Stimulated activated CD8-positive, alpha-beta memory T cell treated with anti-CD3 and anti-CD28 coated beads, Interleukin-15, amount 100 ng/mL, for 24 hours (primary cell): Measurements from ENCODE around the gene CROCC2.

Experiments used
- DNase-seq: peaks from one replicate; pipeline ENCODE4 v3.0.0-alpha.2; 2020; ENCODE audit warnings: low read depth

Gene CROCC2

DNA sequence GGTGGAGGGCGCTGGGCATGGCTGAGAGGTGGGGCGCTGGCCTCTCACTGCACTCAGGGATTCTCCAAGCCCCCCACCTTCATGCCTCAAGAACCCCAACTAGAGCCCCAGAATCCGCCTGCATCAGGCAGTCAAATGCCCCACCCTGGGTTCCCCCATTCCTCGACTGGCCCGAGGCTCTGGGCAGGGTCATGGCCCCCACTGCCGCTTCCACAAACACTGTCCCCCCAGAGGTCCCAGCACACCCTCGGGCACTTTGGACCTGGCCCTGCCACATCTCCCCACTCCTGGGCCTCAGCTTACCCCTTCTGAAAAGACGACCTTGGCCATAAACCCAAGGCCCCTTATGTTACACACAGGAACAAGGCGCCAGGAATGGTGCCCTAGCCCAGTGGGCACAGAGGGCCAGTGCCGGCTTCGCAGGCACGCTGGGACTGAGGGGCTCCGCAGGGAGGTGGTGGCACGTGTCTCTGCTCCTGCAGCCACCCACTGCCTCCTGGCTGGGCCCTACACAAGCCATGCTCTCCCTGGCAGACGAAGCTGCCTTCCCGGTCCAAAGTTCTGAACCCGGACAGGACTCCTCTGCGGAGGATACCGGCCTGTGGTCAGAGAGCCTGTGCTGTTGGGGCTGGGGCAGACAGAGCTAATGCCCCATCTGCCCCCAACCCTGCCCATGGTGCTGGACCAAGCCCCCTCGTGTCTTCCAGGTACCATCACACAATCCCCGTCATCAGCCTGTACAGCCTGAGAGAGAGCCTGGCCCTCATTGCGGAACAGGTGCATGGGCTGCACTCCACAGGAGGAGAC lies 30.7 kb upstream of the CROCC2 start:
- no peak for DNase-seq

DNA sequence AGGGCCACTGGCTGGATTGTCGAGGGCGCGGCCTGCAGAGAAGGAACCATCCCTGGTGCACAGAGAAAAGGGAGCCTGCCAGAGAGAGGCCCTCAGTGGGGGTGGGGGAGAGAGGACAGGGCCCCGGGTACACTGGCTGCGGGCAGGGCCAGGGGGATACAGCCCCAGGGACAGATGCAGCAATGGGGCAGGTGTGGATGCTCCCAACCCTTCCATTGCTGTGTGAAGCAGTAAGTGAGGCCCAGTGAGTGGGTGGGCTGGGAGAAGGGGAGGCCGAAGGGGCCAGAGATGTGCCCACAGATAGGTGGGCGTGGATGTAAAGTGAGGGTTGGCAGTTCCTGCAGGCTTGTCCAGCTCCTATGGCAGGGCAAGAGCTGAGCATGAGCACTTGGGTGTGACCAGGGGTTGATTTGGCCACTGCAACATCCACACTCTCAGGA lies 30.1 kb upstream of the CROCC2 start:
- DNase-seq, result no peak

GRCh38 chr2:240876475-240877251 lies 29.5 kb upstream of the CROCC2 start:
- DNase-seq, result no peak

DNA sequence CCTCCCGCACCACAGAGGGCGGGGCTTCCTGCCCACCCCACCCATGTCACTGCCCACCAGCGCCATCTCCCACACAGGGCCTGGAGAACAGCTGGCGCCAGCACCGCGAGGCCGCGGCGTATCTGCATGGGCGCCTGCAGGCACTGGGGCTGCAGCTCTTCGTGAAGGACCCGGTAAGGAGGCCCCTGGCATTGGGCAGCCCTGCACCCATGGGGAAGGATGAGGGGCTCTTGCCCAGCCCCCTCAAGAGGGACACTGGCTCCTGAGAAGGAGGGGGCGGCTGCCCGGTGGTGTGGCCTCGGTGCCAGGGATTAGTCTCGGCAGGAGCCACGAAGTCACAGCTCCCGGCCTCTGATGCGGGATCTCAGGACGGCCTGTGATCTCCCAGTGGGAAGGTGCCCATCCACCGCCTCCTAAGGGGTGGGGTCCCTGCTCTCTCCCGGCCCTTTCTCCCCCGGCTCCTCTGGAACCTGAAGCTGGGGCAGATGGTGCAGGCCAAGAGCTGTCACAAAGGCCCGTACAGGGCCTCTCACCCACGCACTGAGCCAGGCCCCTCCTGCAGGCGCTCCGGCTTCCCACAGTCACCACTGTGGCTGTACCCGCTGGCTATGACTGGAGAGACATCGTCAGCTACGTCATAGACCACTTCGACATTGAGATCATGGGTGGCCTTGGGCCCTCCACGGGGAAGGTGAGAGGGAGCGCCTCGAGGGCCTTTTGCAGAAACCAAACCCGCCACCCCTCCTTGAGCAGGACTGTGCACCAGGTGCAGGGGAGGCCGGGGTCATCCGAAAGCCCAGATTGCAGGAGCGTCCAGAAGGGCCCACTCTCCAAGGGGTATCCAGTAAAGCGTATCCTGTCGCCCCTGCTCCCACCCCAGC lies 28.4 kb upstream of the CROCC2 start:
- DNase-seq, result no peak

GRCh38 chr2:240878341-240878936 lies 27.7 kb upstream of the CROCC2 start:
- no peak for DNase-seq

DNA sequence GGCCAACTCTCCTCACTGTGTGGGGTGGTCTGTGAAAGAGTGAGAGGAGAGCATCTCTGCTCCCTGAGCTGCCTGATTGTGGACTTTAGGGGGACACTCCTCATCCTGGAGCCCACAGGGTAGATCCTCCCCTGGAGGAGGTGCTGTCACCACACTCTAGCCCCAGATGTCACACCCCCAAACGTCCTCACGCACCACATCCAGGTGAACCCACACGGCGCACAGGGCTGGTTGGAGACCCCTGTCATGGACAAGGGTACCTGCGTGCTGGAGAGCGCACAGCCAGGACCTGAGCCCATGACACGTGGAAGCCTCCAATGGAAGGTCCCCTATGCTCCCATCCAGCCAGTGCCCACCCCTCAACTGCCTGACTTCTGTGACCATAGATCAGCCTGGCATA lies 27.0 kb upstream of the CROCC2 start:
- DNase-seq, result no peak

- DNase-seq, result no peak
Measured at GRCh38 chr2:240881913-240882312, 24.2 kb upstream of the CROCC2 start.

GRCh38 chr2:240884221-240884620 lies 21.9 kb upstream of the CROCC2 start:
- DNase-seq, result no peak

DNA sequence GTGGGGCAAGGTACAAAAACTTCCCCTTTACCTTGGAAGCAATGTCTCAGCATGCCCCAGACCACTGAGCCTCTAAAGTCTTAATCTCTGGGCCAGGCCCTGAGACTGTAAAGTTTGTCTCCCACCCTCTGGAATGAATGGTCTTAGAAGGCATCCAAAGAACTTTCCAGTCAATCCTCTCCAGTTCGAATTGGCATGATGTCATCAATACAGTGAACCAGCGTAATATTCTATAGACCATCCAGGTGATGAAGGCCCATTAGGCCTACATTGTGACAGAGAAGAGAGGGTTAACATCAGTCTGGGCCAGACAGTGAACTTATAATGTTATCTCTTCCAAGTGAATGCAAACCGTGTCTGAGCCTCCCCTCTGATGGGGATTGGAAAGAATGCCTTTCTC lies 21.4 kb upstream of the CROCC2 start:
- DNase-seq, result no peak

- DNase-seq, result no peak
Measured at GRCh38 chr2:240885566-240885965, 20.6 kb upstream of the CROCC2 start.

- no peak for DNase-seq
Measured at GRCh38 chr2:240886023-240886565, 20.0 kb upstream of the CROCC2 start.

- no peak for DNase-seq
Measured at GRCh38 chr2:240886678-240887609, 19.2 kb upstream of the CROCC2 start.

DNA sequence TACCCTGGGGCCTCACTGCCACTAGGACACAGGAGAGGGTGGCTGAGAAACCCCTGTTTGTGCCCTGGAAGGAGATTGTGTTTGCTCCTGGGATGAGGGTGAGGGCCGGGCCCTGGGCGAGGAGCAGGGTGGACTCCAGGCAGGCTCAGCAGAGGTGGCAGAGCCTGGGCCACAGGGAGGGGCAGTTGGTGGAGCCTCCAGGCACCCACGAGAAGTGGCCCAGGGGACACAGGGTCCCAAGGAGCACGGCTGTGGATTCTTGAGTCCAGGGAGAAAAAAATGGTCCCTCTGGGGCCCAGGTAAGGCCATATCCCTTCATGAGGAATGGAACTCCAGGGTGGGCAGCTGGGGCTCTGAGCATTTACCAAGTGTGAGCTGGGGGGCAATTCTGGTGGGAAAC lies 18.5 kb upstream of the CROCC2 start:
- DNase-seq, result no peak

GRCh38 chr2:240888130-240888889 lies 17.8 kb upstream of the CROCC2 start:
- no peak for DNase-seq

GRCh38 chr2:240888890-240889573 lies 17.1 kb upstream of the CROCC2 start:
- no peak for DNase-seq

GRCh38 chr2:240889601-240890560 lies 16.3 kb upstream of the CROCC2 start:
- no peak for DNase-seq

- no peak for DNase-seq
Measured at GRCh38 chr2:240890691-240891090, 15.4 kb upstream of the CROCC2 start.
